Measurements from ENCODE around the gene FYCO1.

- TF ChIP-seq CTCF (conservative IDR thresholded peaks at IDR 0.05), result no peak
- no peak for TF ChIP-seq EZH2 (IDR thresholded peaks at IDR 0.05; ENCODE audit: low read depth)
Observed at GRCh38 chr3:45905755-45906154, 89.9 kb downstream of the FYCO1 start.
